GM18870 (cell line): ENCODE measurements around the gene CEP83.
A peak's percentile ranks its signal among the peaks of the same experiment; 100 is the strongest.
"Not testable (repeated sequence)": the region's sequence is repeated elsewhere in the genome, so short reads cannot be mapped to it uniquely, and the experiment has no call there.

ENCODE experiments used
- ATAC-seq: cut with Tn5 transposase; IDR thresholded peaks from one replicate; pipeline ENCODE4 v1.9.1; 2021; ENCODE audit warnings: moderate library complexity; ENCODE audit not compliant: unreplicated experiment

Gene CEP83

GRCh38 chr12:94386422-94386821 lies 73.2 kb downstream of the CEP83 start:
- no peak for ATAC-seq

GRCh38 chr12:94384030-94384429 lies 75.6 kb downstream of the CEP83 start:
- ATAC-seq: no peak

GRCh38 chr12:94380507-94380906 lies 79.2 kb downstream of the CEP83 start:
- no peak for ATAC-seq

GRCh38 chr12:94379479-94380113 lies 80.1 kb downstream of the CEP83 start:
- peak; percentile 63 for ATAC-seq

- ATAC-seq: no peak
These were observed 82.1 kb downstream of the CEP83 start for GRCh38 chr12:94377599-94377998.

GRCh38 chr12:94374124-94374523 lies 85.5 kb downstream of the CEP83 start:
- no peak for ATAC-seq

GRCh38 chr12:94372461-94372860 lies 87.2 kb downstream of the CEP83 start:
- ATAC-seq: peak; percentile 69

- no peak for ATAC-seq
These were observed 97.0 kb downstream of the CEP83 start for GRCh38 chr12:94362653-94363052.

- no peak for ATAC-seq
These were observed 99.9 kb downstream of the CEP83 start for GRCh38 chr12:94359761-94360160.

- ATAC-seq: no peak
These were observed 106.5 kb downstream of the CEP83 start for GRCh38 chr12:94353130-94353529.

- no peak for ATAC-seq
These were observed 119.1 kb downstream of the CEP83 start for GRCh38 chr12:94340573-94340972.

- ATAC-seq: no peak
These were observed 121.5 kb downstream of the CEP83 start for GRCh38 chr12:94338006-94338794.

- ATAC-seq: no peak
These were observed 123.3 kb downstream of the CEP83 start for GRCh38 chr12:94336211-94336925.

- no peak for ATAC-seq
These were observed 126.3 kb downstream of the CEP83 start for GRCh38 chr12:94333396-94333795.

- ATAC-seq: no peak
These were observed 130.3 kb downstream of the CEP83 start for GRCh38 chr12:94329366-94329765.

GRCh38 chr12:94327809-94328208 lies 131.9 kb downstream of the CEP83 start:
- no peak for ATAC-seq

- no peak for ATAC-seq
These were observed 132.9 kb downstream of the CEP83 start for GRCh38 chr12:94326727-94327126.

- no peak for ATAC-seq
These were observed 133.4 kb downstream of the CEP83 start for GRCh38 chr12:94326234-94326633.

- ATAC-seq: no peak
These were observed 137.3 kb downstream of the CEP83 start for GRCh38 chr12:94322346-94322745.

GRCh38 chr12:94320109-94320508 lies 139.6 kb downstream of the CEP83 start:
- ATAC-seq: no peak

- peak; percentile 83 for ATAC-seq
These were observed 141.5 kb downstream of the CEP83 start for GRCh38 chr12:94318181-94318580.

GRCh38 chr12:94316600-94316999 lies 143.1 kb downstream of the CEP83 start:
- ATAC-seq: not testable (repeated sequence)
